C1 segment of cervical spinal cord (tissue), 14 donors: ENCODE data around the gene DENND11.

Source experiments
- DNase-seq, 14 donors: peaks; one replicate each; lab custom pipeline; 2025; lab: John Stamatoyannopoulos, UW

The DENND11 gene, protein sequence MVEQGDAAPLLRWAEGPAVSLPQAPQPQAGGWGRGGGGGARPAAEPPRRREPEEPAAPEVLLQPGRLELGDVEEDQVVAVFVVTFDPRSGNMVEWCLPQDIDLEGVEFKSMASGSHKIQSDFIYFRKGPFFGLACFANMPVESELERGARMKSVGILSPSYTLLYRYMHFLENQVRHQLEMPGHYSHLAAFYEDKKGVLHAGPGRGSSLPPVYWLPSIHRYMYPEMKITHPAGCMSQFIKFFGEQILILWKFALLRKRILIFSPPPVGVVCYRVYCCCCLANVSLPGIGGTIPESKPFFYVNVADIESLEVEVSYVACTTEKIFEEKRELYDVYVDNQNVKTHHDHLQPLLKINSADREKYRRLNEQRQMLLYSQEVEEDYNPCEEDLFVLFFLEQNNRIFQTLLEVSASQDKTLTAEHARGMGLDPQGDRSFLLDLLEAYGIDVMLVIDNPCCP

DNA sequence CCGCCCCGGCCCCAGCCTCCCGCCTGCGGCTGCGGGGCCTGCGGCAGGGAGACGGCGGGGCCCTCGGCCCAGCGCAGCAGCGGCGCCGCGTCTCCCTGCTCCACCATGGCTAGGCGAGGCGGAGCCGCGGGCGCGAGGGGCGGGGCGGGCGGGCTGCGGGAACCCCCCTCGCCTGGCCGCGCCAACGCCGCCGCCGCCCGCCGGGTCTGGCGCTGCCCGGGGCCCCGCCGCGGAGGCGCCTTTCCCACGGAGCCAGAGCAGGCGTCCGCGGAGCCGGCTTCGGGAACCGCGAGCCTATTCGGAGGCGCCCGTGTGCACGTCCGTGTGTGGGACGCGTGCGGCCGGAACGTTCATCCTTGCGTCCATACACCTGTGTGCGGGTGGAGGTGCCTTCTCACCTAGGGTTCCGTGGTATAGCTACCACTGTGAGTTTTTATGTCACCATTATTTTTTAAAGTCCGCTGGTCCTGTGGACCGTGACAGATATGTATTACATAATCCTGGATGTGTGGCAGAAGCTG is at the start of gene DENND11:
DENND11 (minus strand) TSS at position 120 of the 521 bp plus-strand sequence; CDS start at position 107, 13 bp downstream.
- DNase-seq = peak in 6 of 14 donors; percentile 41 to 78 (median 58)

- DNase-seq = no peak
Measured at GRCh38 chr7:141748396-141748795, 46.4 kb upstream of the DENND11 start.

GRCh38 chr7:141744131-141744530 is 42.2 kb upstream of the DENND11 start:
- no peak for DNase-seq

GRCh38 chr7:141742229-141742628 is 40.3 kb upstream of the DENND11 start:
- DNase-seq = no peak

GRCh38 chr7:141739250-141739649 is 37.3 kb upstream of the DENND11 start:
- no peak for DNase-seq

GRCh38 chr7:141738592-141739013 is 36.6 kb upstream of the DENND11 start:
- DNase-seq = no peak

DNA sequence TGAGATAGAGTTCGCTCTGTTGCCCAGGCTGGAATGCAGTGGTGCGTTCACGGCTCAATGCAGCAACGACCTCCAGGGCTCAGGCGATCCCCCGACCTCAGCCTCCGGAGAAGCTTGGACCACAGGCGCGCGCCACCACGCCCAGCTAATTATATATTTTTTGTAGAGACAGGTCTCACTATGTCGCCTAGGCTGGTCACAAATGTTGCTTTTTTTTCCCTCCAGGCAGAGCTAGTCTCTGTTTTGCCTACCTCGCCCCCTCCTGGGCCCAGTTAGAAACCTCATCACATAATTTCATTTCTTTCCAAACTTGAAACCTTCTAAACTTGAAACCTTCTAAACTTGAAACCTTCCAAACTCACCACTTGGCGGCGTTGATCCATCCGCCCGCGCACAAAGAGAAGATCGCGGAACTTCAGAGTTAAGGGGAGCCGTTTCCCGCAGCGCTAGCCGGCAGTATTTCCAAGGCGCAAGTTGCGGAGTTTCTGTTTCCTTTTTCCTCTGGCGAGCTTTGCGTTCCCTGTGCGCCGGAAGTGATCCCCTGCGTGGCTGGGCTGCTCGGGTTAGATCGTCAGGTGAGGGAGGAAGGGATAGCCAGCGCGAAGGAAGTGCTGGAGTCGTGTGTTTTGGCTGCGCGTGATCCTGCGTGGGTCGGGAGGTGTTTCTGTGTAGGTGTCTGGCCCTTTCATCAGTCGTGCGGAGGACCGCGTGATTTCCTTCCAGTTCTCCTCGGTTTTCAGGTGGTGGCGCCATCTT is 36.0 kb upstream of the DENND11 start, which contains the start of gene SSBP1:
SSBP1 (plus strand) TSS at position 523 of the 756 bp plus-strand sequence. CDS start 809 bp downstream, outside the sequence.
- DNase-seq = peak; percentile 45 to 93 (median 88)

- no peak for DNase-seq
Measured at GRCh38 chr7:141737118-141737835, 35.3 kb upstream of the DENND11 start.

- peak in 4 of 14 donors; percentile 6 to 65 (median 7) for DNase-seq
Measured at GRCh38 chr7:141731476-141732149, 29.6 kb upstream of the DENND11 start.

GRCh38 chr7:141729020-141729419 is 27.1 kb upstream of the DENND11 start:
- no peak for DNase-seq

DNA sequence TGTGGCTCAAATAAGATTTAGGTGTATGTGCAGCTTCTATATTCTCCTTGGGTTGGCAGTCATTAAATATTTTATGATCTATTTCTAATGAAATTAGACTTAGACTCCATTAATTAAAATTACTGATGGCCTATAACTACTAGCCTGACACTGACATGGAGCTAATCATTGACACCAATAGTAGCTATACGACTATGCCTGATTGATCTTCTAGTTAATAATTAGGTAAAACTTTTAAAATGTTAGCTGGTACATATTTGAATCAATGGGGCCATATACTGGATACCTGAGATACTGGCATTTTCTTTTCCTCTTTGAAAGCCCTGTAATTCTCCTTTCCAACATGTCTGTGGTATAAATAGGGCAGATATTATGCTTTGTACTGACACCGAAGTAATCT is 20.6 kb upstream of the DENND11 start:
- DNase-seq = no peak

- no peak for DNase-seq
Measured at GRCh38 chr7:141717450-141717849, 15.5 kb upstream of the DENND11 start.

GRCh38 chr7:141715794-141716689 is 14.1 kb upstream of the DENND11 start:
- no peak for DNase-seq

DNA sequence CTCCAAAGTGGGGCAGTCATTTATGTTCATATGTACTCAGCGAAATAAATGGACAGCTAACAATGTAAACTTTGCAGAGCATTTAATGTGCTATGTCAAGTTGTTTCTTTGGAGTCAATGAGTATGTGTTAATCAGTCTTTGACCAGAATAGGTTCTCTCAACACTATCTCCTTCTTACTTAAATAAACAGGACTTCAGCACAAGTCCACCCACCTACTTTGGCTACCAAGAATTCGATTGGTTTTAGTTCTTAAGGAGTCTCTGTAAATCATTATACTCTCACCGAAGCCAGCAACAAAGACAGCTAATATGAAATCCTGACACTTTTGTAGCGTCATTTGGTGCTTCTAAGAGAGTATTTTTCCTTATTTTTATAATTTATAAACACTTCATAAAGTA is 13.1 kb upstream of the DENND11 start:
- no peak for DNase-seq

DNA sequence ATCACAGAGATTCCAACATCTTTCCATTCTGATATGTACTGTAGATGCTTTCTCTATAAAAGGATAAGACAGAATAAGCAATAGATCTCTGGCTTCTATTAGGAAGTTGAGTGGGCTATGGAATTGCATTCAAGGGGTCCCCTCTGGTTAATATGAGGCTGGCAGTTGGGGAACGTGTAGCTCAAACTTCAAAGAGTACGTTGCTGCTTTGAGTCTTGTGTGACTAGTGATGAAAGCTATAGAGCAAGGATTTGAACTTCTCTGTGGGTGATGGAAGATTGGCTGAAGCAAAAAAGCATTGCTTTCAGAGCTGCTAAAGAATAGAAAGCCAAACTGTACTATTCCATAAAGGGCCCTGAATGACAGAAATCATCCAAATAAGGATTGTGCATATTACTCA is 12.6 kb upstream of the DENND11 start:
- no peak for DNase-seq

- no peak for DNase-seq
Measured at GRCh38 chr7:141713890-141714289, 11.9 kb upstream of the DENND11 start.

GRCh38 chr7:141712603-141713255 is 10.8 kb upstream of the DENND11 start:
- DNase-seq = no peak

GRCh38 chr7:141710301-141710700 is 8.3 kb upstream of the DENND11 start:
- no peak for DNase-seq

- DNase-seq = no peak
Measured at GRCh38 chr7:141709749-141710148, 7.8 kb upstream of the DENND11 start.
